ENCODE results near the gene OPHN1.

OPHN1 gene

GRCh38 chrX:68411729-68412128 is 21.6 kb downstream of the OPHN1 start:
- no peak for TF ChIP-seq CTCF (IDR thresholded peaks at IDR 0.05)

- no peak for TF ChIP-seq CTCF (IDR thresholded peaks at IDR 0.05)
Measured at GRCh38 chrX:68409194-68409593, 24.1 kb downstream of the OPHN1 start.

- no peak for TF ChIP-seq CTCF (IDR thresholded peaks at IDR 0.05)
Measured at GRCh38 chrX:68403522-68403921, 29.8 kb downstream of the OPHN1 start.

GRCh38 chrX:68403038-68403437 is 30.3 kb downstream of the OPHN1 start:
- TF ChIP-seq CTCF (IDR thresholded peaks at IDR 0.05): no peak

GRCh38 chrX:68402094-68402493 is 31.2 kb downstream of the OPHN1 start:
- TF ChIP-seq CTCF (IDR thresholded peaks at IDR 0.05): no peak

- no peak for TF ChIP-seq CTCF (IDR thresholded peaks at IDR 0.05)
Measured at GRCh38 chrX:68398291-68398690, 35.0 kb downstream of the OPHN1 start.

- TF ChIP-seq CTCF (IDR thresholded peaks at IDR 0.05): no peak
Measured at GRCh38 chrX:68396953-68397352, 36.3 kb downstream of the OPHN1 start.

- TF ChIP-seq CTCF (IDR thresholded peaks at IDR 0.05): no peak
Measured at GRCh38 chrX:68387776-68388175, 45.5 kb downstream of the OPHN1 start.
